HepG2 (cell line): ENCODE measurements around the gene PHF5A. TPM values are rescaled to one million over a fixed set of nuclear protein-coding genes. Genes with fewer than 3 reads are reported as not detected.

Experiments used
- ATAC-seq: fragments of 200-7000 bp; cut with Tn5 transposase; 3 replicates; pipeline ENCODE4 v1.9.1; 2020; ENCODE audit warnings: mild to moderate bottlenecking, moderate library complexity
- BruUV-seq: library from RNA; stranded (reverse); fragments of 400-500 nt; replicated peaks from 2 replicates; lab custom pipeline; 2021; lab: Mats Ljungman, UMichigan
- CTCF ChIA-PET: fragments of 300-600 bp; formaldehyde crosslinking; extraction: SDS; loops from one replicate; lab custom pipeline; 2021; ENCODE audit warnings: low total read pairs, inconsistent platforms, low intra/inter-chr PET ratio; lab: Yijun Ruan, JAX
- POLR2A ChIA-PET: fragments of 350-600 bp; sonication (Branson Sonifier 250); formaldehyde crosslinking; loops from one replicate; lab custom pipeline; 2020; ENCODE audit warnings: antibody characterized with exemption, inconsistent platforms; lab: Yijun Ruan, JAX
- DNase-seq: peaks from one replicate; pipeline ENCODE4 v3.0.0-alpha.2; 2015; ENCODE audit warnings: low spot score
- FAIRE-seq: peaks from 3 replicates; lab custom pipeline; 2011; peaks lifted over from hg19 to GRCh38; lab: Jason Lieb, UNC
- H2AFZ ChIP-seq: one replicate; pipeline ENCODE4 v1.6.1; 2011; ENCODE audit warnings: low read length, inconsistent platforms
- H3K27ac ChIP-seq: fragments of 300-600 bp; 3 replicates; pipeline ENCODE4 v1.8.0; 2011; ENCODE audit warnings: mixed run types, mild to moderate bottlenecking, mixed read lengths, low read length, inconsistent platforms; ENCODE audit not compliant: insufficient read depth; ENCODE audit errors: extremely low read length
- H3K27me3 ChIP-seq, 2 experiments: fragments of 200-600 bp in 1 of 2; 2 replicates in 1 of 2; 3 replicates in 1 of 2; pipeline versions ENCODE4 v1.6.0 to v1.8.0; 2011; ENCODE audit warnings: low read length in 2 of 2, mild to moderate bottlenecking in 2 of 2, moderate library complexity in 2 of 2, inconsistent platforms in 1 of 2; ENCODE audit not compliant: insufficient read depth in 2 of 2, control insufficient read depth in 1 of 2
- H3K36me3 ChIP-seq, 2 experiments: fragments of 200-600 bp in 1 of 2; replicated peaks in 1 of 2; 2 replicates in 1 of 2; 3 replicates in 1 of 2; pipeline versions ENCODE4 v1.5.1 to v1.8.0; 2011; ENCODE audit warnings: low read length in 2 of 2, inconsistent platforms in 1 of 2; ENCODE audit not compliant: insufficient read depth in 2 of 2, control insufficient read depth in 1 of 2
- H3K4me1 ChIP-seq: 2 replicates; pipeline ENCODE4 v1.5.1; 2012; ENCODE audit warnings: low read length, inconsistent platforms; ENCODE audit not compliant: insufficient read depth
- H3K4me2 ChIP-seq: 2 replicates; pipeline ENCODE4 v1.6.0; 2011; ENCODE audit warnings: low read depth, low read length, inconsistent platforms
- H3K4me3 ChIP-seq, 3 experiments: fragments of 200-600 bp in 1 of 3; sonication (generic), shearing (Covaris generic) in 1 of 3; replicated peaks in 1 of 3; 2 replicates each; pipeline ENCODE4 v1.5.1; 2011 to 2016; ENCODE audit warnings: low read length in 3 of 3, inconsistent platforms in 2 of 3, low read depth in 2 of 3, mild to moderate bottlenecking in 2 of 3, control low read depth in 1 of 3, mixed read lengths in 1 of 3; ENCODE audit not compliant: insufficient read depth in 1 of 3
- H3K79me2 ChIP-seq: one replicate; pipeline ENCODE4 v1.6.1; 2011; ENCODE audit warnings: low read length, inconsistent platforms; ENCODE audit not compliant: insufficient read depth
- H3K9ac ChIP-seq: 2 replicates; pipeline ENCODE4 v1.6.0; 2011; ENCODE audit warnings: mild to moderate bottlenecking, low read depth, low read length, inconsistent platforms; ENCODE audit not compliant: insufficient read depth
- H3K9me3 ChIP-seq: 2 replicates; pipeline ENCODE4 v1.5.1; 2012; ENCODE audit warnings: mild to moderate bottlenecking, low read length
- H4K20me1 ChIP-seq: 2 replicates; pipeline ENCODE4 v1.6.0; 2011; ENCODE audit warnings: inconsistent platforms, mild to moderate bottlenecking, low read length, moderate library complexity; ENCODE audit not compliant: insufficient read depth
- CTCF ChIP-seq: sonication (generic); formaldehyde crosslinking; IDR thresholded peaks from 2 replicates; pipeline ENCODE4 v1.5.0; 2020; ENCODE audit warnings: mild to moderate bottlenecking, missing genetic modification reagents, moderate library complexity
- MAFG ChIP-seq: sonication (generic); formaldehyde crosslinking; IDR thresholded peaks from 2 replicates; pipeline ENCODE4 v1.5.1; 2020; ENCODE audit warnings: mild to moderate bottlenecking, missing genetic modification reagents
- NFE2 ChIP-seq: sonication (generic); formaldehyde crosslinking; IDR thresholded peaks from 2 replicates; pipeline ENCODE4 v1.4.0; 2020; ENCODE audit warnings: missing genetic modification reagents
- SIX1 ChIP-seq: sonication (generic); formaldehyde crosslinking; IDR thresholded peaks from 2 replicates; pipeline ENCODE4 v1.4.0; 2020; ENCODE audit warnings: missing genetic modification reagents, borderline replicate concordance
- SIX4 ChIP-seq: sonication (generic); formaldehyde crosslinking; IDR thresholded peaks from 2 replicates; pipeline ENCODE4 v1.4.0; 2020; ENCODE audit warnings: missing genetic modification reagents
- TFAP4 ChIP-seq: sonication (generic); IDR thresholded peaks from 2 replicates; pipeline ENCODE4 v1.6.1; 2016; ENCODE audit warnings: low read depth, borderline replicate concordance
- ZBTB38 ChIP-seq: sonication (generic); formaldehyde crosslinking; IDR thresholded peaks from 2 replicates; pipeline ENCODE4 v1.5.1; 2020; ENCODE audit warnings: mild to moderate bottlenecking, missing genetic modification reagents
- ZNF121 ChIP-seq: sonication (generic); formaldehyde crosslinking; IDR thresholded peaks from 2 replicates; pipeline ENCODE4 v1.5.0; 2020; ENCODE audit warnings: mild to moderate bottlenecking, missing genetic modification reagents
- ZNF460 ChIP-seq: sonication (generic); formaldehyde crosslinking; IDR thresholded peaks from 2 replicates; pipeline ENCODE4 v1.5.1; 2020; ENCODE audit warnings: missing genetic modification reagents, mild to moderate bottlenecking, borderline replicate concordance
- ZNF660 ChIP-seq: sonication (generic); formaldehyde crosslinking; IDR thresholded peaks from 2 replicates; pipeline ENCODE4 v1.5.1; 2020; ENCODE audit warnings: mild to moderate bottlenecking, low read depth, missing genetic modification reagents, borderline replicate concordance
- WGBS: methylation state at CpG from one replicate; pipeline ENCODE4 v1.1.6; 2017; ENCODE audit warnings: low lambda C conversion rate; 5-methylcytosine and 5-hydroxymethylcytosine counted together
- in situ Hi-C: cut with HindIII; loops from 2 replicates; pipeline ENCODE4 v1.10.0; 2017; ENCODE audit warnings: low pct_unique_long_range_greater_than_20kb; ENCODE audit not compliant: extremely low pct_ligation_motif_present
- intact Hi-C: fragments of 100-400 bp; cut with micrococcal nuclease; formaldehyde crosslinking; loops from one replicate; pipeline ENCODE4 v1.10.0; 2022; ENCODE audit not compliant: unreplicated experiment
- polyA plus RNA-seq, 8 experiments: library from polyadenylated mRNA; depleted of rRNA in 3 of 8; stranded (reverse) in 7 of 8; unstranded in 1 of 8; fragments of >200 nt; fragmentation: Illumina TruSeq in 4 of 8; extraction: Trizol in 4 of 8; gene quantifications; 2 replicates each; pipeline versions ENCODE4 v1.2.1 to v1.2.3, GENCODE V29; 2011 to 2016; ENCODE audit warnings: low read depth in 4 of 8, missing spikeins in 1 of 8, mixed read lengths in 1 of 8; ENCODE audit not compliant: insufficient read depth in 1 of 8
- total RNA-seq, 5 experiments: library from RNA; depleted of rRNA; stranded (reverse); fragments of >200 nt; fragmentation: Illumina TruSeq; extraction: Trizol; gene quantifications; 2 replicates each; pipeline ENCODE4 v1.2.3, GENCODE V29; 2016; ENCODE audit warnings: low read depth in 1 of 5
- TF ChIP-seq, protein P1 (sequence below): sonication (generic); formaldehyde crosslinking; IDR thresholded peaks from 2 replicates; pipeline ENCODE4 v1.4.0; 2020; ENCODE audit warnings: missing genetic modification reagents
- TF ChIP-seq, protein P2 (sequence below): sonication (generic); formaldehyde crosslinking; IDR thresholded peaks from 2 replicates; pipeline ENCODE4 v1.4.0; 2020; ENCODE audit warnings: missing genetic modification reagents, mild to moderate bottlenecking, borderline replicate concordance

The PHF5A gene
- total and polyA plus RNA-seq, 2 of the 13 experiments (the other 11 are each of a cell fraction or from before 2014, with no cell fraction given) = 56.6 to 105 TPM

DNA sequence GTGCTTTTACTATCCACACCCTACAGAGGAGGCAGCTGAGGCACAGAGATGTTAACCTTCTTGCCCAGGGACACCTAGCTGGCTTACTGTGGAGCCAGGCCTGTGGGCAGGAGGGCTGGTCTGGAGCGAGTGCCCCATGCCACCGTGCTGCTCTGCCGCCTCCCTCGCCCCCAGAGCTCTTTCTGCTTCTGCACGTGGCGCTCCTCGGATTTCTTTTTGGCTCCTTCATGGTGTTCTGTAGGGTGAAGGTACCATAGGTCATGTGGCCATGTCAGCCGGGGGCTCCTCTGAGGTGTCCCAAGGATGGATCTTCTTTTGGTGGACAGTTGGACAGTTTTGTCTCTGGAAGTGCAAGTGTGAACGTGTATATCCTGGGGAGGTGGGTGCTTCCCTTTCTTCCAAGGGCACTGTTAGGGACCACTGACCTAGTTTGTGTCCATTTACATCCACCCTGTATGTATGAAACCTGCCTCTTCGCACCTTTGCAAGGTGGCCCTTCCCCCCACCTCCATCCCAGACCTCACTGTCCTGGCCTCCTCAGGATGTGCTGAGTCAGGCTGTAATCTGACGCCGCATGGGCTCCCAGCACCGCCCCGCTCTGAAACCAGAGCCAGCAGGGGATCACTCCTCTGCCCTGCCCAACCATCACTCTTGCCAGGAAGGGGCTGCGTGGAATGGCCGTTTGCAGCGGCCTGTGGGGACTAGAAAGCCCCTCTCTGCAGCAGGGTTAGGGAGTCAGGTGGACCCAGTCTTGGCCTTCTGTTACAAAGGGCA lies 44.1 kb upstream of the PHF5A start:
- no TSS peak for BruUV-seq
- Histone ChIP-seq H3K4me3 (no peak overlapping the region), H2AFZ (no peak overlapping the region), H3K27me3 (no peaks in the 10 kb centered on the region), H3K79me2 (no peaks in the 10 kb centered on the region), H3K4me1 (peaks cover 10% of the 10 kb centered on the region), H3K9ac (no peak overlapping the region), H4K20me1 (no peaks in the 10 kb centered on the region), H3K9me3 (no peaks in the 10 kb centered on the region), H3K4me2 (no peak overlapping the region), H3K27ac (peak overlapping the region; percentile 13), H3K36me3 (peaks cover 19 to 73% of the 10 kb centered on the region in 2 experiments; a peak in 4 of 5 replicates)
- DNase-seq (peak; percentile 29), ATAC-seq (peak; percentile 57), FAIRE-seq (no peak)
- ChIA-PET POLR2A (interaction anchor here (0.6 kb wide), 1 partner anchor 131 kb away, joined by 3 read pairs; the partner anchor contains the start of gene TEF), CTCF (no interaction called here)
- WGBS = 88% methylated on average over 17 of the region's 17 CpGs
- in situ Hi-C loops = no loop called here
- intact Hi-C loops = no loop called here
- TF ChIP-seq SIX1 (peak; percentile 44; the same call in 1 of the 2 replicates), SIX4 (CRISPR knock-in tag) (peak; percentile 97), MAFG (CRISPR knock-in tag) (peak; percentile 85; the same call in 1 of the 2 replicates), ZNF660 (CRISPR knock-in tag) (no peak), CTCF (no peak), NFE2 (peak; percentile 83), ZBTB38 (CRISPR knock-in tag) (peak; percentile 83), TFAP4 (peak; percentile 12; the same call in 1 of the 2 replicates), ZNF460 (CRISPR knock-in tag) (no peak), ZNF121 (CRISPR knock-in tag) (peak; percentile 87)
- TF ChIP-seq, protein P1, sequence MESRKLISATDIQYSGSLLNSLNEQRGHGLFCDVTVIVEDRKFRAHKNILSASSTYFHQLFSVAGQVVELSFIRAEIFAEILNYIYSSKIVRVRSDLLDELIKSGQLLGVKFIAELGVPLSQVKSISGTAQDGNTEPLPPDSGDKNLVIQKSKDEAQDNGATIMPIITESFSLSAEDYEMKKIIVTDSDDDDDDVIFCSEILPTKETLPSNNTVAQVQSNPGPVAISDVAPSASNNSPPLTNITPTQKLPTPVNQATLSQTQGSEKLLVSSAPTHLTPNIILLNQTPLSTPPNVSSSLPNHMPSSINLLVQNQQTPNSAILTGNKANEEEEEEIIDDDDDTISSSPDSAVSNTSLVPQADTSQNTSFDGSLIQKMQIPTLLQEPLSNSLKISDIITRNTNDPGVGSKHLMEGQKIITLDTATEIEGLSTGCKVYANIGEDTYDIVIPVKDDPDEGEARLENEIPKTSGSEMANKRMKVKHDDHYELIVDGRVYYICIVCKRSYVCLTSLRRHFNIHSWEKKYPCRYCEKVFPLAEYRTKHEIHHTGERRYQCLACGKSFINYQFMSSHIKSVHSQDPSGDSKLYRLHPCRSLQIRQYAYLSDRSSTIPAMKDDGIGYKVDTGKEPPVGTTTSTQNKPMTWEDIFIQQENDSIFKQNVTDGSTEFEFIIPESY (CRISPR knock-in tag) = peak; percentile 41; the same call in 1 of the 2 replicates
- TF ChIP-seq, protein P2, sequence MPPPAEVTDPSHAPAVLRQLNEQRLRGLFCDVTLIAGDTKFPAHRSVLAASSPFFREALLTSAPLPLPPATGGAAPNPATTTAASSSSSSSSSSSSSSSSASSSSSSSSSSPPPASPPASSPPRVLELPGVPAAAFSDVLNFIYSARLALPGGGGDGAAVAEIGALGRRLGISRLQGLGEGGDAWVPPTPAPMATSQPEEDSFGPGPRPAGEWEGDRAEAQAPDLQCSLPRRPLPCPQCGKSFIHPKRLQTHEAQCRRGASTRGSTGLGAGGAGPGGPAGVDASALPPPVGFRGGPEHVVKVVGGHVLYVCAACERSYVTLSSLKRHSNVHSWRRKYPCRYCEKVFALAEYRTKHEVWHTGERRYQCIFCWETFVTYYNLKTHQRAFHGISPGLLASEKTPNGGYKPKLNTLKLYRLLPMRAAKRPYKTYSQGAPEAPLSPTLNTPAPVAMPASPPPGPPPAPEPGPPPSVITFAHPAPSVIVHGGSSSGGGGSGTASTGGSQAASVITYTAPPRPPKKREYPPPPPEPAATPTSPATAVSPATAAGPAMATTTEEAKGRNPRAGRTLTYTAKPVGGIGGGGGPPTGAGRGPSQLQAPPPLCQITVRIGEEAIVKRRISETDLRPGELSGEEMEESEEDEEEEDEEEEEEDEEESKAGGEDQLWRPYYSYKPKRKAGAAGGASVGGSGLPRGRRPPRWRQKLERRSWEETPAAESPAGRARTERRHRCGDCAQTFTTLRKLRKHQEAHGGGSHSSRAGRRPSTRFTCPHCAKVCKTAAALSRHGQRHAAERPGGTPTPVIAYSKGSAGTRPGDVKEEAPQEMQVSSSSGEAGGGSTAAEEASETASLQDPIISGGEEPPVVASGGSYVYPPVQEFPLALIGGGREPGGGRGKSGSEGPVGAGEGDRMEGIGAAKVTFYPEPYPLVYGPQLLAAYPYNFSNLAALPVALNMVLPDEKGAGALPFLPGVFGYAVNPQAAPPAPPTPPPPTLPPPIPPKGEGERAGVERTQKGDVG (CRISPR knock-in tag) = 0 out of 2 replicates have a peak, but pooled peaks have one; percentile 62
